Right lobe of liver (tissue), 4 donors: ENCODE measurements around the gene TIMM29.
"Not testable (repeated sequence)": the region's sequence is repeated elsewhere in the genome, so short reads cannot be mapped to it uniquely, and the experiment has no call there.

Source experiments
- POLR2A ChIP-seq: fragments of 450-650 bp; IDR thresholded peaks from one replicate; pipeline ENCODE4 v1.6.1; 2017; ENCODE audit warnings: antibody characterized with exemption, mild to moderate bottlenecking
- TF ChIP-seq, protein P1 (sequence below), 4 donors: fragments of 200-600 bp in 3 of 4; fragments of 450-650 bp in 1 of 4; IDR thresholded peaks; one replicate each; pipeline versions ENCODE4 v1.5.1 to v1.8.0; 2016 to 2022; ENCODE audit warnings: antibody characterized with exemption in 4 of 4, mild to moderate bottlenecking in 2 of 4
- donor health status: DM: no; HTN: no; CAD: no.
- donor health status: DM: no; HTN: no; CAD: no.
- donor health status: DM: no; HTN: yes; CAD: no.

DNA sequence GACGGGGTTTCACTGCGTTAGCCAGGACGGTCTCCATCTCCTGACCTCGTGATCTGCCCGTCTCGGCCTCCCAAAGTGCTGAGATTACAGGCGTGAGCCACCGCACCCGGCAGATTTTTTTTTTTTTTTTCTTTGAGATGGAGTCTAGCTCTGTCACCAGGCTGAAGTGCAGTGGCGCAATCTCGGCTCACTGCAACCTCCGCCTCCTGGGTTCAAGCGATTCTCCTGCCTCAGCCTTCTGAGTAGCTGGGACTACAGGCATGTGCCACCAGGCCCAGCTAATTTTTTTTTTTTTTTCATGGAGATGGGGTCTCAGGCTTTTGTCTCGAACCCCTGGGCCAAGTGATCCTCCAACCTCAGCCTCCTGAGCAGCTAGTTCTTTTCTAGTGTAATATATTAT, 13.0 kb downstream of the TIMM29 start:
- not testable (repeated sequence) for TF ChIP-seq POLR2A
- TF ChIP-seq, protein P1, sequence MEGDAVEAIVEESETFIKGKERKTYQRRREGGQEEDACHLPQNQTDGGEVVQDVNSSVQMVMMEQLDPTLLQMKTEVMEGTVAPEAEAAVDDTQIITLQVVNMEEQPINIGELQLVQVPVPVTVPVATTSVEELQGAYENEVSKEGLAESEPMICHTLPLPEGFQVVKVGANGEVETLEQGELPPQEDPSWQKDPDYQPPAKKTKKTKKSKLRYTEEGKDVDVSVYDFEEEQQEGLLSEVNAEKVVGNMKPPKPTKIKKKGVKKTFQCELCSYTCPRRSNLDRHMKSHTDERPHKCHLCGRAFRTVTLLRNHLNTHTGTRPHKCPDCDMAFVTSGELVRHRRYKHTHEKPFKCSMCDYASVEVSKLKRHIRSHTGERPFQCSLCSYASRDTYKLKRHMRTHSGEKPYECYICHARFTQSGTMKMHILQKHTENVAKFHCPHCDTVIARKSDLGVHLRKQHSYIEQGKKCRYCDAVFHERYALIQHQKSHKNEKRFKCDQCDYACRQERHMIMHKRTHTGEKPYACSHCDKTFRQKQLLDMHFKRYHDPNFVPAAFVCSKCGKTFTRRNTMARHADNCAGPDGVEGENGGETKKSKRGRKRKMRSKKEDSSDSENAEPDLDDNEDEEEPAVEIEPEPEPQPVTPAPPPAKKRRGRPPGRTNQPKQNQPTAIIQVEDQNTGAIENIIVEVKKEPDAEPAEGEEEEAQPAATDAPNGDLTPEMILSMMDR (IDR thresholded peaks at IDR 0.05): not testable (repeated sequence)
